ENCODE results near the gene GZMM.

The GZMM gene

GRCh38 chr19:532561-533363 lies 11.1 kb upstream of the GZMM start:
- H3K4me1 ChIP-seq (ENCODE audit: control insufficient read depth, insufficient read depth, low read depth, low read length): peaks cover 37% of the 10 kb centered on the region
- H3K36me3 ChIP-seq (ENCODE audit: control insufficient read depth in 1 of 2, insufficient read depth in 2 of 2, low read depth in 1 of 2, low read length in 2 of 2): peaks cover 15 to 37% of the 10 kb centered on the region in 2 experiments
- peak overlapping the region; percentile 73 for H2BK15ac ChIP-seq (ENCODE audit: low read depth, poor library complexity, severe bottlenecking)
- peak overlapping the region; percentile 78 to 93 for H3K18ac ChIP-seq (ENCODE audit: low read depth in 1 of 2, low read length in 2 of 2)
- no peak overlapping the region for H2BK5ac ChIP-seq (ENCODE audit: low read depth, low read length, poor library complexity, severe bottlenecking)
- peak overlapping the region; percentile 97 for H3K4me2 ChIP-seq (ENCODE audit: low read length, poor library complexity, severe bottlenecking)
- peak overlapping the region; percentile 52 for H4K91ac ChIP-seq (ENCODE audit: low read length)
- WGBS: 1% methylated on average over 47 of the region's 47 CpGs
- peak overlapping the region; percentile 41 for H2AK5ac ChIP-seq (ENCODE audit: low read length, severe bottlenecking)
- peaks cover 7% of the 10 kb centered on the region for H3K79me1 ChIP-seq (replicated peaks; ENCODE audit: low read length, poor library complexity, severe bottlenecking)
- peak overlapping the region; percentile 44 to 81 for H3K14ac ChIP-seq (ENCODE audit: low read length in 2 of 2)
- peak overlapping the region; percentile 88 for H3K27ac ChIP-seq (ENCODE audit: low read length, poor library complexity, severe bottlenecking)
- H3K27me3 ChIP-seq (ENCODE audit: control insufficient read depth in 1 of 2, insufficient read depth in 1 of 2, low read length in 2 of 2): no peaks in the 10 kb centered on the region
- H2AFZ ChIP-seq (ENCODE audit: low read depth, low read length): no peak overlapping the region
- peak overlapping the region; percentile 91 for H3K9ac ChIP-seq (ENCODE audit: low read length)
- H2BK120ac ChIP-seq (ENCODE audit: low read depth, low read length): peak overlapping the region; percentile 54
- no peaks in the 10 kb centered on the region for H3K9me3 ChIP-seq (ENCODE audit: control insufficient read depth, low read length)
- peak; percentile 86 for DNase-seq
- peak overlapping the region; percentile 83 to 89 for H3K4me3 ChIP-seq (ENCODE audit: insufficient read depth in 1 of 2, low read depth in 1 of 2, low read length in 2 of 2)
- peak overlapping the region; percentile 67 to 81 for H3K4ac ChIP-seq (ENCODE audit: low read depth in 1 of 2, low read length in 2 of 2)
- peak overlapping the region in 1 of 2 experiments; percentile 68 for H2BK12ac ChIP-seq (ENCODE audit: low read length in 2 of 2)
- peak overlapping the region; percentile 42 for H4K8ac ChIP-seq (ENCODE audit: low read length)
- H3K23ac ChIP-seq (ENCODE audit: low read length in 2 of 2): peak overlapping the region; percentile 93 to 99

DNA sequence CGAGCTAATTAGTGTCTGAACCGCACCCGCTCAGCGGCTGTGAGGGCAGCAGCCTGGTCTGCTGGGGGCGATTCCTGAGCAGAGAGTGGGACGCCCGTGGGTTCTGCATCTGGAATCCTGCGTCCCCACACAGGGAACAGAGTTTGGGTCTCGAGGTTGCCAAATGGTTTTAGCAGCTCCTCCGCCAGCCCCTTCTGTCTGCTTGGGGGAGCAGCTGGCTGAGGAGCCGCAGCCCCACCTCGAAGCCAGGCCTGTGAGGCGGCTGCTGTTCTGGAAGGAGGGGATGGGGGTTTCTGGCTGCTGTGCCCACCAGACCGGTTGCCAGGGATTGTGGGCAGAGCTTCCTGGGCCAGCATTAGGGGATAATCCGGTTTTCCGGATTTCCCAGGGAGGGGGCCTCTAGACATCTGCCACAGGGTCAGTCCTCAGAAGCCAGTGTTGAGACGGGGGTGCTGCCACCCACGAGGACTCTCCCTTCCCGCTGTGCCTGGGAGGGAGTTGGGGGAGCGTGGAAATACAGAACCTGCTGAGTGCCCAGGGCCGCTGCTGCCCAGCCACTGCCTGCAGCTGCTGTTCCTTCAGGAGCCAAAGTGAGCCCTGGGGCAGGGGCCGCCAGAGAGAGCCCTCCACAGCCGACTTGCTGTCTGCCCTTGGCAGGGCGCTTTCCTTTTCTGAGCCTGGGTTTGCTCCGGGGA lies 10.3 kb upstream of the GZMM start:
- WGBS: 58% methylated on average over 25 of the region's 25 CpGs
- H3K9me3 ChIP-seq (ENCODE audit: control insufficient read depth, low read length): no peaks in the 10 kb centered on the region
- H3K4me3 ChIP-seq (ENCODE audit: insufficient read depth in 1 of 2, low read depth in 1 of 2, low read length in 2 of 2): peak overlapping the region; percentile 83 to 89
- H2BK12ac ChIP-seq (ENCODE audit: low read length in 2 of 2): peak overlapping the region in 1 of 2 experiments; percentile 68
- no peak overlapping the region for H2AFZ ChIP-seq (ENCODE audit: low read depth, low read length)
- H2AK5ac ChIP-seq (ENCODE audit: low read length, severe bottlenecking): no peak overlapping the region
- H3K4me2 ChIP-seq (ENCODE audit: low read length, poor library complexity, severe bottlenecking): peak overlapping the region; percentile 97
- peak overlapping the region; percentile 67 to 81 for H3K4ac ChIP-seq (ENCODE audit: low read depth in 1 of 2, low read length in 2 of 2)
- peak overlapping the region; percentile 88 for H3K27ac ChIP-seq (ENCODE audit: low read length, poor library complexity, severe bottlenecking)
- H3K79me1 ChIP-seq (replicated peaks; ENCODE audit: low read length, poor library complexity, severe bottlenecking): peaks cover 9% of the 10 kb centered on the region
- peak overlapping the region; percentile 91 for H3K9ac ChIP-seq (ENCODE audit: low read length)
- peak overlapping the region in 1 of 2 experiments; percentile 44 for H3K14ac ChIP-seq (ENCODE audit: low read length in 2 of 2)
- no peak overlapping the region for H4K91ac ChIP-seq (ENCODE audit: low read length)
- no peak for DNase-seq
- peak overlapping the region in 1 of 2 experiments; percentile 99 for H3K23ac ChIP-seq (ENCODE audit: low read length in 2 of 2)
- H2BK5ac ChIP-seq (ENCODE audit: low read depth, low read length, poor library complexity, severe bottlenecking): no peak overlapping the region
- no peak overlapping the region for H2BK120ac ChIP-seq (ENCODE audit: low read depth, low read length)
- no peaks in the 10 kb centered on the region for H3K27me3 ChIP-seq (ENCODE audit: control insufficient read depth in 1 of 2, insufficient read depth in 1 of 2, low read length in 2 of 2)
- H3K18ac ChIP-seq (ENCODE audit: low read depth in 1 of 2, low read length in 2 of 2): peak overlapping the region; percentile 29 to 78
- H2BK15ac ChIP-seq (ENCODE audit: low read depth, poor library complexity, severe bottlenecking): peak overlapping the region; percentile 17
- H3K36me3 ChIP-seq (ENCODE audit: control insufficient read depth in 1 of 2, insufficient read depth in 2 of 2, low read depth in 1 of 2, low read length in 2 of 2): peaks cover 22 to 44% of the 10 kb centered on the region in 2 experiments
- H3K4me1 ChIP-seq (ENCODE audit: control insufficient read depth, insufficient read depth, low read depth, low read length): peaks cover 37% of the 10 kb centered on the region
- H4K8ac ChIP-seq (ENCODE audit: low read length): peak overlapping the region; percentile 42

- Histone ChIP-seq H2AFZ (ENCODE audit: low read depth, low read length) (no peak overlapping the region), H3K36me3 (ENCODE audit: control insufficient read depth in 1 of 2, insufficient read depth in 2 of 2, low read depth in 1 of 2, low read length in 2 of 2) (peaks cover 27 to 49% of the 10 kb centered on the region in 2 experiments), H3K4me3 (ENCODE audit: insufficient read depth in 1 of 2, low read depth in 1 of 2, low read length in 2 of 2) (peak overlapping the region in 1 of 2 experiments; percentile 89), H3K27ac (ENCODE audit: low read length, poor library complexity, severe bottlenecking) (peak overlapping the region; percentile 88), H3K14ac (ENCODE audit: low read length in 2 of 2) (no peak overlapping the region), H2BK120ac (ENCODE audit: low read depth, low read length) (no peak overlapping the region), H4K8ac (ENCODE audit: low read length) (no peak overlapping the region), H3K27me3 (ENCODE audit: control insufficient read depth in 1 of 2, insufficient read depth in 1 of 2, low read length in 2 of 2) (no peaks in the 10 kb centered on the region), H3K4ac (ENCODE audit: low read depth in 1 of 2, low read length in 2 of 2) (no peak overlapping the region), H3K9me3 (ENCODE audit: control insufficient read depth, low read length) (no peaks in the 10 kb centered on the region), H2BK5ac (ENCODE audit: low read depth, low read length, poor library complexity, severe bottlenecking) (no peak overlapping the region), H3K4me2 (ENCODE audit: low read length, poor library complexity, severe bottlenecking) (peak overlapping the region; percentile 97), H3K9ac (ENCODE audit: low read length) (peak overlapping the region; percentile 91), H3K18ac (ENCODE audit: low read depth in 1 of 2, low read length in 2 of 2) (no peak overlapping the region), H4K91ac (ENCODE audit: low read length) (no peak overlapping the region), H3K79me1 (replicated peaks; ENCODE audit: low read length, poor library complexity, severe bottlenecking) (peaks cover 11% of the 10 kb centered on the region), H3K4me1 (ENCODE audit: control insufficient read depth, insufficient read depth, low read depth, low read length) (peaks cover 37% of the 10 kb centered on the region), H2BK15ac (ENCODE audit: low read depth, poor library complexity, severe bottlenecking) (no peak overlapping the region), H2AK5ac (ENCODE audit: low read length, severe bottlenecking) (no peak overlapping the region), H2BK12ac (ENCODE audit: low read length in 2 of 2) (no peak overlapping the region), H3K23ac (ENCODE audit: low read length in 2 of 2) (no peak overlapping the region)
- WGBS: 96% methylated on average over 14 of the region's 14 CpGs
- DNase-seq: no peak
Measured at GRCh38 chr19:534088-534487, 9.8 kb upstream of the GZMM start.
